KMS-11 (cell line): ENCODE measurements around the gene RNF121.

Source experiments
- H2AFZ ChIP-seq: fragments of 200-600 bp; sonication (generic); 2 replicates; pipeline ENCODE4 v1.6.1; 2016; ENCODE audit warnings: antibody characterized with exemption, mixed run types, low read depth
- H3K27ac ChIP-seq: fragments of 200-600 bp; sonication (generic); 2 replicates; pipeline ENCODE4 v1.6.1; 2016; ENCODE audit warnings: mild to moderate bottlenecking, mixed run types
- H3K27me3 ChIP-seq: fragments of 200-600 bp; sonication (generic); 2 replicates; pipeline ENCODE4 v1.6.1; 2017; ENCODE audit warnings: mild to moderate bottlenecking, low read depth, mixed run types, moderate library complexity; ENCODE audit not compliant: insufficient read depth
- H3K36me3 ChIP-seq: fragments of 200-600 bp; sonication (generic); 2 replicates; pipeline ENCODE4 v1.6.1; 2017; ENCODE audit warnings: mild to moderate bottlenecking, mixed run types; ENCODE audit not compliant: insufficient read depth
- H3K4me1 ChIP-seq: fragments of 200-600 bp; sonication (generic); 2 replicates; pipeline ENCODE4 v1.6.1; 2016; ENCODE audit warnings: mild to moderate bottlenecking, low read depth, mixed run types; ENCODE audit not compliant: poor library complexity, severe bottlenecking
- H3K4me2 ChIP-seq: fragments of 200-600 bp; sonication (generic); 2 replicates; pipeline ENCODE4 v1.7.0; 2016; ENCODE audit warnings: mild to moderate bottlenecking, mixed run types
- H3K4me3 ChIP-seq: fragments of 200-600 bp; sonication (generic); IDR thresholded peaks from 2 replicates; pipeline ENCODE4 v1.6.1; 2017; ENCODE audit warnings: low read depth, low read length, mixed read lengths; ENCODE audit not compliant: insufficient read depth
- H3K79me2 ChIP-seq: fragments of 200-600 bp; sonication (generic); 2 replicates; pipeline ENCODE4 v1.6.1; 2016; ENCODE audit warnings: low read depth, mixed run types; ENCODE audit not compliant: insufficient read depth
- H3K9ac ChIP-seq: fragments of 200-600 bp; sonication (generic); 2 replicates; pipeline ENCODE4 v1.6.1; 2016; ENCODE audit warnings: mild to moderate bottlenecking, mixed run types
- H4K20me1 ChIP-seq: fragments of 200-600 bp; sonication (generic); 2 replicates; pipeline ENCODE4 v1.6.1; 2016; ENCODE audit warnings: mild to moderate bottlenecking, mixed run types; ENCODE audit not compliant: insufficient read depth
- TF ChIP-seq, protein P1 (sequence below): fragments of 200-600 bp; sonication (generic); conservative IDR thresholded peaks from 2 replicates; pipeline ENCODE4 v1.6.1; 2017; ENCODE audit warnings: low read depth, mild to moderate bottlenecking, antibody characterized with exemption, low read length, moderate library complexity, mixed read lengths

RNF121 gene

DNA sequence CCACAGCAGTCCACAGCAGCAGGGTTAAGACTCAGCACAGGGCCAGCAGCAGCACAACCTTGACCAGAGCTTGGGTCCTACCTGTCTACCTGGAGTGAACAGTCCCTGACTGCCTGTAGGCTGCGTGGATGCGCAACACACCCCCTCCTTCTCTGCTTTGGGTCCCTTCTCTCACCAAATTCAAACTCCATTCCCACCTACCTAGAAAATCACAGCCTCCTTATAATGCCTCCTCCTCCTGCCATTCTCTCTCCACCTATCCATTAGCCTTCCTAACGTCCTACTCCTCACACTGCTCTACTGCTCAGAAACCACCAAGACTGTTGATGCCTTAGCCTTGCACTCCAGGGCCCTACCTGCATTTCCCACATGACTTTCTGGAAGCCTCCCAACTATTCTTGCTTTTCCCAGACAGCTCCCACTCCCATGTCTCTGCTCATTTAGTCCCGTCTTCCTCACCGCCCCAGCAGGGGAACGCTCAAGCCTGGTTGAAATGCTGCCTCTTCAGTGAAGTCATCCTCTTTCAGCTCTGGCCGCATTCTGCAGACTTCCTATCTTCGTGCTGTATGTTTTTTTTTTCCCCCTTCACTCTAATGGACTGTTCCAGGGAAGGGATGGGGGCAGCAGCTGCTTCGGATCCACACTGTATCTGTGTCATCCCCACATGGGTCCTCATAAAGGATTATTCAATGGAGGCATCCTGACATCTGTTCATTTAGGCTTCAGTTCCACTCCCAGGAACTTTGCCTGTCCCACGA lies 73.2 kb downstream of the RNF121 start:
- TF ChIP-seq, protein P1, sequence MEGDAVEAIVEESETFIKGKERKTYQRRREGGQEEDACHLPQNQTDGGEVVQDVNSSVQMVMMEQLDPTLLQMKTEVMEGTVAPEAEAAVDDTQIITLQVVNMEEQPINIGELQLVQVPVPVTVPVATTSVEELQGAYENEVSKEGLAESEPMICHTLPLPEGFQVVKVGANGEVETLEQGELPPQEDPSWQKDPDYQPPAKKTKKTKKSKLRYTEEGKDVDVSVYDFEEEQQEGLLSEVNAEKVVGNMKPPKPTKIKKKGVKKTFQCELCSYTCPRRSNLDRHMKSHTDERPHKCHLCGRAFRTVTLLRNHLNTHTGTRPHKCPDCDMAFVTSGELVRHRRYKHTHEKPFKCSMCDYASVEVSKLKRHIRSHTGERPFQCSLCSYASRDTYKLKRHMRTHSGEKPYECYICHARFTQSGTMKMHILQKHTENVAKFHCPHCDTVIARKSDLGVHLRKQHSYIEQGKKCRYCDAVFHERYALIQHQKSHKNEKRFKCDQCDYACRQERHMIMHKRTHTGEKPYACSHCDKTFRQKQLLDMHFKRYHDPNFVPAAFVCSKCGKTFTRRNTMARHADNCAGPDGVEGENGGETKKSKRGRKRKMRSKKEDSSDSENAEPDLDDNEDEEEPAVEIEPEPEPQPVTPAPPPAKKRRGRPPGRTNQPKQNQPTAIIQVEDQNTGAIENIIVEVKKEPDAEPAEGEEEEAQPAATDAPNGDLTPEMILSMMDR: no peak
- Histone ChIP-seq H4K20me1 (no peaks in the 10 kb centered on the region), H2AFZ (no peak overlapping the region), H3K27me3 (no peaks in the 10 kb centered on the region), H3K4me3 (no peak overlapping the region), H3K79me2 (no peaks in the 10 kb centered on the region), H3K36me3 (peaks cover 5% of the 10 kb centered on the region; the same call in 1 of the 2 replicates), H3K9ac (no peak overlapping the region), H3K27ac (no peak overlapping the region), H3K4me2 (no peak overlapping the region), H3K4me1 (no peaks in the 10 kb centered on the region)

DNA sequence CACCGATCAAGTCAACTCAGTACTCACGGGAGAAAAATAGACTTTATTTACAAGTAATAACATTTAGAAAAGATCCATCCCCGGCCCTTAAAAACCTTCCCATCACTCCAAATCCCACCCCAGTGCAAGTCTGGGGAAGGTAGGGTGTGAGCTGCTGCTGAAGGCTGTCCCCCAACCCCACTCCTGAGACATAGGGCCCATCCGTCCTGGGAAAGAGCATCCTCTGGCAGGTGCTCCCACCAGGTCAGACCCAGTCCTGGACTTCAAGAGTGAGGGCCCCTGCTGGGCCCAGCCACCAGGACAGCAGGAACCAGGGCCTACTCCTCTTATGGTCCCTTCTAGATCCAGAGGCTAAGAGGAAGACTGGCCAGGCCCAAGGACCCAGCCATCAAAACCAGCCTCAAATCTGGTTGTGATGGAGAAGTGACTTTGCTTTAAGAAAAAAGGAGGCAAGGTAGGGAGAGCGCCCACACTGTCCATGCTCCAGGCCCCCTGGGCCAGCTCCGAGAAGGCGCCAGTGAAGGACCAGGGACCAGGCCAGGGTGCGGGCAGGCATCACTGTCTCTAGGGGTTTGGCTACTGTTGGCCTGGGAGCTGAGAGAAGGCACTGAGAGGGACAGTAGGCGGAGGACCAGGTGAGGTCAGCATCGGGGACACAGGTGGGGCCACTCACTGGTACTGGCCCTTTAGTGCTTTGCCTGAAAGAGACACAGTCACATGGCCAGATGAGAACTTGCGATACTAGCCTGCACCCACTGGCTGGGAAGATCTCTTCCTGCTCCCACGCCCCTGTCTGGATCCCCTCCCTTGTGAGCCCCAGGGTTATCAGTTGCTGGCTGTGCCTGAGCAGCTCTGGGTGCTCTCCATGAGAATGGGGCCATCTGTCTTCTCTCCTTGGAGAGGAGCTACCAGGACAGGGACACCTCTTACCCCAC lies 74.3 kb downstream of the RNF121 start:
- Histone ChIP-seq H3K4me3 (no peak overlapping the region), H3K4me1 (no peaks in the 10 kb centered on the region), H3K9ac (no peak overlapping the region), H4K20me1 (no peaks in the 10 kb centered on the region), H2AFZ (no peak overlapping the region), H3K27ac (no peak overlapping the region), H3K79me2 (no peaks in the 10 kb centered on the region), H3K4me2 (no peak overlapping the region), H3K36me3 (peaks cover 5% of the 10 kb centered on the region; the same call in 1 of the 2 replicates), H3K27me3 (no peaks in the 10 kb centered on the region)
- TF ChIP-seq, protein P1: no peak

DNA sequence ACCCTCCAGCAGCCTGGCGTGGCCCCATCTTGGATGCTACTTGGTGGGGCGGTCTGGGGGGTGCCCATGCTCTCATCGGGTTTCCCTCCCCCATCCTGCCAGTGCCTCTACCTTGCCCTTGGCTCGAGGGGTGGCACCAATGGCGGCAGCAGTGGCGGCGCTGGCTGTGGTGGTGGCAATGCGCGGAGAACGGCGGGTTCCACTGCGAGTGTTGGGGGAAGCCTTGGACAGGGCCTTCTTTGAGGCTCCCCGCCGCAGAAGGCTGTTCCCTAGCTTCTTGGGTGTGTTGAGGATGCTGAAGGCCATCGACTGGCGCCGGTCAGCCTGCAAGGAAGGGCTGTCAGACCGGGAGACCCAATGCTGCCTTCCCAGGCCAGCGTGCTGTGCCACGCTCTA lies 74.9 kb downstream of the RNF121 start:
- Histone ChIP-seq H3K4me2 (no peak overlapping the region), H2AFZ (no peak overlapping the region), H3K27me3 (no peaks in the 10 kb centered on the region), H4K20me1 (no peaks in the 10 kb centered on the region), H3K27ac (no peak overlapping the region), H3K4me1 (no peaks in the 10 kb centered on the region), H3K79me2 (no peaks in the 10 kb centered on the region), H3K36me3 (peaks cover 5% of the 10 kb centered on the region; the same call in 1 of the 2 replicates), H3K9ac (no peak overlapping the region), H3K4me3 (no peak overlapping the region)
- TF ChIP-seq, protein P1: no peak

DNA sequence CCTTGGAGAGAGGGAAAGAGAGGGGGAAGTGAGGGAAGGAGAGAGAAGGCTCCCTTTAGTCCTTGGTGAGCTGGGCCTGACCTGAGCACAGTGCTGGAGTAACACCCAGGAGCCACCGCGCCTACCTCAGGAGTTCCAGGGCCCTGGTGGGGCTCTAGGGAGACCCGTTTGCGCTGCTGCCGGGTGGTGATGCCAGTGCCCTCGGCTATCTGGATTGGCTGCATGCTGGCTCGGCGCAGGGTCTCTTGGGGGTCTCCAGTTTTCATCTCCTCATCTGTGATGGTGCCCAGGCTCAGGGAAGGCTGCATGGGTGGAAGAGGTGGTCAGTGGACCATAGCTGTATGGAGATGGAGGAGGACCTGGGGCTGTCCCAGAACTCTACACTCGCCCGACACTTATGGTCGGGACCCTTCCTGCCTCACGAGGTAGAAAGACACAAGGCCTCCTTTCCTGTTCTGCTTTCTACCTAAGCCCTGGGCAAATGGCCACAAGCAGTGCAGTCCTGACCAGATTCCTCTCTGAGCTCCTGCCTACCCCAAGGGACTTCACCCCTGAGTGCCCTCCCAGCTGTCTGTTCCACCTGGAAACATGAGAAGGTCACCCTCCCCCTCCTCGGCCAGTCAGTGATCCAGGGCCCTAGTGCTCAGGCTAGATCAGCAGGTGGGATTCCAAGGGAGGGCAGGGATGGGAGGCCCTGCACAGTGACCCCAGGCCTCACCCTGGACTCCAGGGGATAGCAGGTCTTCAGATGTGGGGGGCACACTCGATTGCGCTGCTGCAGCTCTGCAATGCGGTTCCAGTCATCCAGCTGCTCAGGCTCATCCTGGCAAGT lies 75.9 kb downstream of the RNF121 start:
- Histone ChIP-seq H3K9ac (no peak overlapping the region), H3K27ac (no peak overlapping the region), H3K79me2 (no peaks in the 10 kb centered on the region), H3K4me2 (no peak overlapping the region), H3K36me3 (peaks cover 5% of the 10 kb centered on the region; the same call in 1 of the 2 replicates), H3K27me3 (no peaks in the 10 kb centered on the region), H4K20me1 (no peaks in the 10 kb centered on the region), H3K4me1 (no peaks in the 10 kb centered on the region), H3K4me3 (no peak overlapping the region), H2AFZ (no peak overlapping the region)
- TF ChIP-seq, protein P1: no peak
